Spleen (tissue), 11 donors: ENCODE results near the gene SYTL1. TPM values are rescaled to one million over a fixed set of nuclear protein-coding genes. Genes with fewer than 3 reads are reported as not detected.
A peak's percentile ranks its signal among the peaks of the same experiment; 100 is the strongest.
"Not testable (repeated sequence)": the region's sequence is repeated elsewhere in the genome, so short reads cannot be mapped to it uniquely, and the experiment has no call there.

ENCODE experiments used
- DNase-seq: peaks from one replicate; pipeline ENCODE4 v3.0.0-alpha.2; 2020
- H3K27ac ChIP-seq, 8 donors: fragments of 200-600 bp; sonication (generic) in 7 of 8; 1 replicate in 4 of 8; 2 replicates in 4 of 8; pipeline versions ENCODE4 v1.5.0 to v1.8.0; 2016 to 2021; ENCODE audit warnings: inconsistent platforms in 4 of 8, mild to moderate bottlenecking in 4 of 8, moderate library complexity in 1 of 8
- H3K27me3 ChIP-seq, 7 donors: fragments of 200-600 bp; sonication (generic) in 6 of 7; replicated peaks in 1 of 7; 1 replicate in 4 of 7; 2 replicates in 3 of 7; pipeline versions ENCODE4 v1.5.0 to v1.8.0; 2016 to 2021; ENCODE audit warnings: inconsistent platforms in 3 of 7, mild to moderate bottlenecking in 1 of 7
- H3K36me3 ChIP-seq, 6 donors: fragments of 200-600 bp; sonication (generic) in 5 of 6; 1 replicate in 4 of 6; 2 replicates in 2 of 6; pipeline versions ENCODE4 v1.5.0 to v1.8.0; 2016 to 2021; ENCODE audit warnings: inconsistent platforms in 2 of 6
- H3K4me1 ChIP-seq, 6 donors: fragments of 200-600 bp; sonication (generic) in 5 of 6; 1 replicate in 3 of 6; 2 replicates in 3 of 6; pipeline versions ENCODE4 v1.5.0 to v1.8.0; 2016 to 2021; ENCODE audit warnings: inconsistent platforms in 3 of 6
- H3K4me3 ChIP-seq, 8 donors: fragments of 200-600 bp; sonication (generic) in 7 of 8; 1 replicate in 4 of 8; 2 replicates in 4 of 8; pipeline versions ENCODE4 v1.5.0 to v1.8.0; 2016 to 2021; ENCODE audit warnings: inconsistent platforms in 4 of 8, mild to moderate bottlenecking in 4 of 8, moderate library complexity in 2 of 8
- H3K9me3 ChIP-seq, 8 donors: fragments of 200-600 bp; sonication (generic) in 7 of 8; 1 replicate in 4 of 8; 2 replicates in 4 of 8; pipeline versions ENCODE4 v1.5.0 to v1.8.0; 2016 to 2021; ENCODE audit warnings: inconsistent platforms in 4 of 8
- CTCF ChIP-seq, 11 experiments: fragments of 200-600 bp in 7 of 11; fragments of 450-650 bp in 4 of 11; sonication (generic) in 4 of 11; IDR thresholded peaks in 8 of 11; conservative IDR thresholded peaks in 3 of 11; 1 replicate in 7 of 11; 2 replicates in 4 of 11; pipeline versions ENCODE4 v1.4.0 to v1.8.0; 2016 to 2021; ENCODE audit warnings: antibody characterized with exemption in 11 of 11, inconsistent platforms in 4 of 11, mild to moderate bottlenecking in 1 of 11
- POLR2A ChIP-seq, 3 donors: fragments of 450-650 bp; IDR thresholded peaks; one replicate each; pipeline ENCODE4 v1.5.1; 2017; ENCODE audit warnings: antibody characterized with exemption in 3 of 3, mild to moderate bottlenecking in 1 of 3
- POLR2AphosphoS5 ChIP-seq, 3 donors: sonication (generic); formaldehyde crosslinking; IDR thresholded peaks; one replicate each; pipeline ENCODE4 v1.5.1; 2017; ENCODE audit warnings: antibody characterized with exemption in 3 of 3
- WGBS, 5 donors: extraction: QIAGEN DNeasy Blood & Tissue Kit in 3 of 5; methylation state at CpG; one replicate each; pipeline versions ENCODE4 v1.1.5 to v1.1.7; 2013 to 2018; 5-methylcytosine and 5-hydroxymethylcytosine counted together
- intact Hi-C: fragments of 100-400 bp; cut with DNase I; formaldehyde crosslinking; loops from one replicate; pipeline ENCODE4 v1.15.0; 2023; ENCODE audit warnings: low total_unique reads
- polyA plus RNA-seq, 3 donors: library from polyadenylated mRNA; stranded (reverse); fragments of 200-250 nt; gene quantifications; one replicate each; pipeline ENCODE4 v1.2.1, GENCODE V29; 2013
- total RNA-seq, 7 donors: library from RNA; depleted of rRNA in 3 of 7; stranded (reverse); fragments of >200 nt in 3 of 7; fragmentation: NEBNext Ultra II Directional in 4 of 7; extraction: Animal tissue kit (Norgen Biotek cat#: 25700) in 4 of 7; gene quantifications; one replicate each; pipeline versions ENCODE4 v1.1.0 to v1.2.1, GENCODE V29; 2016 to 2021
- donor health status: healthy with polysubstance abuse.
- donor health status: DM: no; HTN: no; CAD: no; lungs with moderate emphysema.
- donor health status: DM: no; HTN: no; CAD: no.
- donor health status: Bipolar disorder and iron deficiency.
- donor health status: healthy.
- donor health status: DM: no; HTN: no; CAD: no.
- donor health status: DM: yes; HTN: yes; CAD: no.

SYTL1 gene
- total and polyA plus RNA-seq, 10 donors, result 54.9 to 208 (median 76.4) TPM

GRCh38 chr1:27383661-27384060 lies 41.8 kb downstream of the SYTL1 start:
- Histone ChIP-seq H3K4me1 (peaks cover 0 to 32% (median 10%) of the 10 kb centered on the region in 6 donors), H3K36me3 (no peaks in the 10 kb centered on the region), H3K27me3 (peaks cover 0 to 10% (median 0%) of the 10 kb centered on the region in 7 donors), H3K9me3 (no peaks in the 10 kb centered on the region), H3K4me3 (no peak overlapping the region), H3K27ac (no peak overlapping the region)
- WGBS, 5 donors, result 85 to 90% (median 89%) methylated on average over 13 of the region's 13 CpGs
- TF ChIP-seq POLR2A (IDR thresholded peaks at IDR 0.05), result no peak
- TF ChIP-seq POLR2AphosphoS5 (IDR thresholded peaks at IDR 0.05), result no peak
- no peak for TF ChIP-seq CTCF (IDR thresholded peaks at IDR 0.05 in 8 of 11, conservative IDR thresholded peaks at IDR 0.05 in 3 of 11)
- no peak for DNase-seq
- intact Hi-C loops, result no loop called here

- H3K27ac ChIP-seq, H3K4me3 ChIP-seq, H3K36me3 ChIP-seq, intact Hi-C loops, DNase-seq, H3K9me3 ChIP-seq: not testable (repeated sequence)
- peaks cover 0 to 35% (median 13%) of the 10 kb centered on the region in 6 donors for H3K4me1 ChIP-seq
- 82 to 94% (median 93%) methylated on average over 3 of the region's 3 CpGs for WGBS, 5 donors
- H3K27me3 ChIP-seq, result peaks cover 0 to 10% (median 0%) of the 10 kb centered on the region in 7 donors
These were observed 43.0 kb downstream of the SYTL1 start for GRCh38 chr1:27384797-27385196.

GRCh38 chr1:27388337-27389005 lies 46.6 kb downstream of the SYTL1 start:
- 40 to 48% (median 45%) methylated on average over 5 of the region's 5 CpGs for WGBS, 5 donors
- peak; percentile 87 for DNase-seq
- Histone ChIP-seq H3K27ac (no peak overlapping the region), H3K36me3 (no peaks in the 10 kb centered on the region), H3K27me3 (peaks cover 0 to 15% (median 0%) of the 10 kb centered on the region in 7 donors), H3K4me3 (no peak overlapping the region), H3K4me1 (peaks cover 15 to 40% (median 31%) of the 10 kb centered on the region in 6 donors), H3K9me3 (no peaks in the 10 kb centered on the region)
- TF ChIP-seq CTCF (IDR thresholded peaks at IDR 0.05 in 8 of 11, conservative IDR thresholded peaks at IDR 0.05 in 3 of 11) (peak; percentile 75 to 95 (median 93)), POLR2AphosphoS5 (IDR thresholded peaks at IDR 0.05) (peak in 1 of 3 donors; percentile 10), POLR2A (IDR thresholded peaks at IDR 0.05) (no peak)
- intact Hi-C loops, result no loop called here

GRCh38 chr1:27391511-27392095 lies 49.8 kb downstream of the SYTL1 start:
- peak overlapping the region in 1 of 8 donors; percentile 41 for H3K27ac ChIP-seq
- intact Hi-C loops, result loop anchor here (2.0 to 5.0 kb wide), 2 partner anchors 34 to 91 kb away; no protein-coding TSS in a partner anchor
- H3K27me3 ChIP-seq, result peaks cover 0 to 13% (median 0%) of the 10 kb centered on the region in 7 donors
- H3K36me3 ChIP-seq, result no peaks in the 10 kb centered on the region
- 12 to 25% (median 15%) methylated on average over 13 of the region's 13 CpGs for WGBS, 5 donors
- peaks cover 21 to 59% (median 42%) of the 10 kb centered on the region in 6 donors for H3K4me1 ChIP-seq
- H3K4me3 ChIP-seq, result peak overlapping the region in 4 of 8 donors; percentile 42 to 73 (median 50)
- no peaks in the 10 kb centered on the region for H3K9me3 ChIP-seq
- DNase-seq, result peak; percentile 75
- no peak for TF ChIP-seq POLR2A (IDR thresholded peaks at IDR 0.05)
- no peak for TF ChIP-seq POLR2AphosphoS5 (IDR thresholded peaks at IDR 0.05)
- TF ChIP-seq CTCF (IDR thresholded peaks at IDR 0.05 in 8 of 11, conservative IDR thresholded peaks at IDR 0.05 in 3 of 11), result no peak
